WTC11 (cell line): ENCODE measurements around the gene MED4.

ENCODE experiments used
- ATF1 ChIP-seq: sonication (generic); formaldehyde crosslinking; IDR thresholded peaks from 2 replicates; pipeline ENCODE4 v1.8.1; 2023; ENCODE audit warnings: mild to moderate bottlenecking, moderate library complexity, missing genetic modification reagents
- ATF3 ChIP-seq: sonication (generic); formaldehyde crosslinking; conservative IDR thresholded peaks from 2 replicates; pipeline ENCODE4 v1.8.1; 2022; ENCODE audit warnings: mild to moderate bottlenecking, missing genetic modification reagents
- ELF4 ChIP-seq: sonication (generic); formaldehyde crosslinking; IDR thresholded peaks from 2 replicates; pipeline ENCODE4 v1.8.1; 2022; ENCODE audit warnings: low read depth, mild to moderate bottlenecking, moderate library complexity, missing genetic modification reagents
- IRF2 ChIP-seq: sonication (generic); formaldehyde crosslinking; IDR thresholded peaks from 2 replicates; pipeline ENCODE4 v1.8.0; 2022; ENCODE audit warnings: low read depth, missing genetic modification reagents, borderline replicate concordance
- JUN ChIP-seq: sonication (generic); formaldehyde crosslinking; IDR thresholded peaks from 2 replicates; pipeline ENCODE4 v1.8.0; 2023; ENCODE audit warnings: mild to moderate bottlenecking, missing genetic modification reagents
- RELA ChIP-seq: sonication (generic); formaldehyde crosslinking; IDR thresholded peaks from 2 replicates; pipeline ENCODE4 v1.8.1; 2022; ENCODE audit warnings: missing genetic modification reagents, mild to moderate bottlenecking, borderline replicate concordance
- TCF7 ChIP-seq: sonication (generic); formaldehyde crosslinking; IDR thresholded peaks from 2 replicates; pipeline ENCODE4 v1.8.0; 2022; ENCODE audit warnings: mild to moderate bottlenecking, low read depth, missing genetic modification reagents, moderate library complexity
- TEAD4 ChIP-seq: sonication (generic); formaldehyde crosslinking; IDR thresholded peaks from 2 replicates; pipeline ENCODE4 v1.8.0; 2022; ENCODE audit warnings: mild to moderate bottlenecking, missing genetic modification reagents
- ZNF121 ChIP-seq: sonication (generic); formaldehyde crosslinking; IDR thresholded peaks from 2 replicates; pipeline ENCODE4 v1.8.0; 2023; ENCODE audit warnings: missing genetic modification reagents
- TF ChIP-seq, protein P1 (sequence below): fragments of 200-600 bp; IDR thresholded peaks from 2 replicates; pipeline ENCODE4 v1.8.0; 2022; ENCODE audit warnings: antibody characterized with exemption
- TF ChIP-seq, protein P2 (sequence below): sonication (generic); formaldehyde crosslinking; IDR thresholded peaks from 2 replicates; pipeline ENCODE4 v1.8.1; 2023; ENCODE audit warnings: mild to moderate bottlenecking, missing genetic modification reagents, borderline replicate concordance
- TF ChIP-seq, protein P3 (sequence below): sonication (generic); formaldehyde crosslinking; IDR thresholded peaks from 2 replicates; pipeline ENCODE4 v1.8.0; 2022; ENCODE audit warnings: missing genetic modification reagents
- TF ChIP-seq, protein P4 (sequence below): sonication (generic); formaldehyde crosslinking; IDR thresholded peaks from 2 replicates; pipeline ENCODE4 v1.8.0; 2022; ENCODE audit warnings: mild to moderate bottlenecking, missing genetic modification reagents

- TF ChIP-seq, protein P1, sequence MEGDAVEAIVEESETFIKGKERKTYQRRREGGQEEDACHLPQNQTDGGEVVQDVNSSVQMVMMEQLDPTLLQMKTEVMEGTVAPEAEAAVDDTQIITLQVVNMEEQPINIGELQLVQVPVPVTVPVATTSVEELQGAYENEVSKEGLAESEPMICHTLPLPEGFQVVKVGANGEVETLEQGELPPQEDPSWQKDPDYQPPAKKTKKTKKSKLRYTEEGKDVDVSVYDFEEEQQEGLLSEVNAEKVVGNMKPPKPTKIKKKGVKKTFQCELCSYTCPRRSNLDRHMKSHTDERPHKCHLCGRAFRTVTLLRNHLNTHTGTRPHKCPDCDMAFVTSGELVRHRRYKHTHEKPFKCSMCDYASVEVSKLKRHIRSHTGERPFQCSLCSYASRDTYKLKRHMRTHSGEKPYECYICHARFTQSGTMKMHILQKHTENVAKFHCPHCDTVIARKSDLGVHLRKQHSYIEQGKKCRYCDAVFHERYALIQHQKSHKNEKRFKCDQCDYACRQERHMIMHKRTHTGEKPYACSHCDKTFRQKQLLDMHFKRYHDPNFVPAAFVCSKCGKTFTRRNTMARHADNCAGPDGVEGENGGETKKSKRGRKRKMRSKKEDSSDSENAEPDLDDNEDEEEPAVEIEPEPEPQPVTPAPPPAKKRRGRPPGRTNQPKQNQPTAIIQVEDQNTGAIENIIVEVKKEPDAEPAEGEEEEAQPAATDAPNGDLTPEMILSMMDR, result no peak
- TF ChIP-seq IRF2 (no peak), TEAD4 (CRISPR knock-in tag) (no peak), ATF3 (CRISPR knock-in tag) (no peak), ZNF121 (CRISPR knock-in tag) (no peak), RELA (no peak), ATF1 (CRISPR knock-in tag) (no peak), ELF4 (no peak), TCF7 (no peak), JUN (CRISPR knock-in tag) (no peak)
- TF ChIP-seq, protein P2, sequence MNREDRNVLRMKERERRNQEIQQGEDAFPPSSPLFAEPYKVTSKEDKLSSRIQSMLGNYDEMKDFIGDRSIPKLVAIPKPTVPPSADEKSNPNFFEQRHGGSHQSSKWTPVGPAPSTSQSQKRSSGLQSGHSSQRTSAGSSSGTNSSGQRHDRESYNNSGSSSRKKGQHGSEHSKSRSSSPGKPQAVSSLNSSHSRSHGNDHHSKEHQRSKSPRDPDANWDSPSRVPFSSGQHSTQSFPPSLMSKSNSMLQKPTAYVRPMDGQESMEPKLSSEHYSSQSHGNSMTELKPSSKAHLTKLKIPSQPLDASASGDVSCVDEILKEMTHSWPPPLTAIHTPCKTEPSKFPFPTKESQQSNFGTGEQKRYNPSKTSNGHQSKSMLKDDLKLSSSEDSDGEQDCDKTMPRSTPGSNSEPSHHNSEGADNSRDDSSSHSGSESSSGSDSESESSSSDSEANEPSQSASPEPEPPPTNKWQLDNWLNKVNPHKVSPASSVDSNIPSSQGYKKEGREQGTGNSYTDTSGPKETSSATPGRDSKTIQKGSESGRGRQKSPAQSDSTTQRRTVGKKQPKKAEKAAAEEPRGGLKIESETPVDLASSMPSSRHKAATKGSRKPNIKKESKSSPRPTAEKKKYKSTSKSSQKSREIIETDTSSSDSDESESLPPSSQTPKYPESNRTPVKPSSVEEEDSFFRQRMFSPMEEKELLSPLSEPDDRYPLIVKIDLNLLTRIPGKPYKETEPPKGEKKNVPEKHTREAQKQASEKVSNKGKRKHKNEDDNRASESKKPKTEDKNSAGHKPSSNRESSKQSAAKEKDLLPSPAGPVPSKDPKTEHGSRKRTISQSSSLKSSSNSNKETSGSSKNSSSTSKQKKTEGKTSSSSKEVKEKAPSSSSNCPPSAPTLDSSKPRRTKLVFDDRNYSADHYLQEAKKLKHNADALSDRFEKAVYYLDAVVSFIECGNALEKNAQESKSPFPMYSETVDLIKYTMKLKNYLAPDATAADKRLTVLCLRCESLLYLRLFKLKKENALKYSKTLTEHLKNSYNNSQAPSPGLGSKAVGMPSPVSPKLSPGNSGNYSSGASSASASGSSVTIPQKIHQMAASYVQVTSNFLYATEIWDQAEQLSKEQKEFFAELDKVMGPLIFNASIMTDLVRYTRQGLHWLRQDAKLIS (CRISPR knock-in tag), result no peak
- TF ChIP-seq, protein P3, sequence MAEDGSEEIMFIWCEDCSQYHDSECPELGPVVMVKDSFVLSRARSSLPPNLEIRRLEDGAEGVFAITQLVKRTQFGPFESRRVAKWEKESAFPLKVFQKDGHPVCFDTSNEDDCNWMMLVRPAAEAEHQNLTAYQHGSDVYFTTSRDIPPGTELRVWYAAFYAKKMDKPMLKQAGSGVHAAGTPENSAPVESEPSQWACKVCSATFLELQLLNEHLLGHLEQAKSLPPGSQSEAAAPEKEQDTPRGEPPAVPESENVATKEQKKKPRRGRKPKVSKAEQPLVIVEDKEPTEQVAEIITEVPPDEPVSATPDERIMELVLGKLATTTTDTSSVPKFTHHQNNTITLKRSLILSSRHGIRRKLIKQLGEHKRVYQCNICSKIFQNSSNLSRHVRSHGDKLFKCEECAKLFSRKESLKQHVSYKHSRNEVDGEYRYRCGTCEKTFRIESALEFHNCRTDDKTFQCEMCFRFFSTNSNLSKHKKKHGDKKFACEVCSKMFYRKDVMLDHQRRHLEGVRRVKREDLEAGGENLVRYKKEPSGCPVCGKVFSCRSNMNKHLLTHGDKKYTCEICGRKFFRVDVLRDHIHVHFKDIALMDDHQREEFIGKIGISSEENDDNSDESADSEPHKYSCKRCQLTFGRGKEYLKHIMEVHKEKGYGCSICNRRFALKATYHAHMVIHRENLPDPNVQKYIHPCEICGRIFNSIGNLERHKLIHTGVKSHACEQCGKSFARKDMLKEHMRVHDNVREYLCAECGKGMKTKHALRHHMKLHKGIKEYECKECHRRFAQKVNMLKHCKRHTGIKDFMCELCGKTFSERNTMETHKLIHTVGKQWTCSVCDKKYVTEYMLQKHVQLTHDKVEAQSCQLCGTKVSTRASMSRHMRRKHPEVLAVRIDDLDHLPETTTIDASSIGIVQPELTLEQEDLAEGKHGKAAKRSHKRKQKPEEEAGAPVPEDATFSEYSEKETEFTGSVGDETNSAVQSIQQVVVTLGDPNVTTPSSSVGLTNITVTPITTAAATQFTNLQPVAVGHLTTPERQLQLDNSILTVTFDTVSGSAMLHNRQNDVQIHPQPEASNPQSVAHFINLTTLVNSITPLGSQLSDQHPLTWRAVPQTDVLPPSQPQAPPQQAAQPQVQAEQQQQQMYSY (CRISPR knock-in tag), result no peak
- TF ChIP-seq, protein P4, sequence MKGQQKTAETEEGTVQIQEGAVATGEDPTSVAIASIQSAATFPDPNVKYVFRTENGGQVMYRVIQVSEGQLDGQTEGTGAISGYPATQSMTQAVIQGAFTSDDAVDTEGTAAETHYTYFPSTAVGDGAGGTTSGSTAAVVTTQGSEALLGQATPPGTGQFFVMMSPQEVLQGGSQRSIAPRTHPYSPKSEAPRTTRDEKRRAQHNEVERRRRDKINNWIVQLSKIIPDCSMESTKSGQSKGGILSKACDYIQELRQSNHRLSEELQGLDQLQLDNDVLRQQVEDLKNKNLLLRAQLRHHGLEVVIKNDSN, result no peak
These were observed 512 bp downstream of the MED4 start for GRCh38 chr13:48094404-48094780.
